GM12874 (cell line): ENCODE measurements around the gene CCDC74B.

Experiments
- CTCF ChIP-seq: IDR thresholded peaks from 2 replicates; pipeline ENCODE4 v1.5.1; 2011; ENCODE audit warnings: low read depth, mild to moderate bottlenecking, control low read depth, low read length, moderate library complexity; ENCODE audit not compliant: insufficient read depth

CCDC74B gene

GRCh38 chr2:130157825-130158514 lies 13.1 kb upstream of the CCDC74B start:
- peak; percentile 16; the same call in 1 of the 2 replicates for TF ChIP-seq CTCF

- TF ChIP-seq CTCF: no peak
Measured at GRCh38 chr2:130156624-130157004, 11.7 kb upstream of the CCDC74B start.

GRCh38 chr2:130155956-130156623 lies 11.2 kb upstream of the CCDC74B start:
- TF ChIP-seq CTCF: peak; percentile 73

- no peak for TF ChIP-seq CTCF
Measured at GRCh38 chr2:130154773-130155765, 10.2 kb upstream of the CCDC74B start.

GRCh38 chr2:130152816-130153595 lies 8.1 kb upstream of the CCDC74B start:
- no peak for TF ChIP-seq CTCF

- no peak for TF ChIP-seq CTCF
Measured at GRCh38 chr2:130150181-130151144, 5.6 kb upstream of the CCDC74B start.
